Ectodermal cell (in vitro differentiated cells): ENCODE measurements around the gene LMX1A.

Experiments used
- H3K27ac ChIP-seq: 2 replicates; pipeline ENCODE4 v1.7.0; 2013; ENCODE audit warnings: mild to moderate bottlenecking, low read depth, low read length; ENCODE audit not compliant: insufficient read depth, poor library complexity, severe bottlenecking
- H3K27me3 ChIP-seq: 2 replicates; pipeline ENCODE4 v1.7.0; 2013; ENCODE audit warnings: mild to moderate bottlenecking, low read length; ENCODE audit not compliant: insufficient read depth, control insufficient read depth, poor library complexity, severe bottlenecking
- H3K36me3 ChIP-seq: one replicate; pipeline ENCODE4 v1.7.0; 2013; ENCODE audit warnings: low read length; ENCODE audit not compliant: control insufficient read depth, insufficient read depth
- H3K4me1 ChIP-seq: one replicate; pipeline ENCODE4 v1.7.0; 2013; ENCODE audit warnings: low read length; ENCODE audit not compliant: control insufficient read depth, insufficient read depth
- H3K4me3 ChIP-seq: 2 replicates; pipeline ENCODE4 v1.7.0; 2013; ENCODE audit warnings: low read depth, low read length, control low read depth; ENCODE audit not compliant: insufficient read depth
- H3K9me3 ChIP-seq: 2 replicates; pipeline ENCODE4 v1.7.0; 2013; ENCODE audit warnings: mild to moderate bottlenecking, low read length, moderate library complexity; ENCODE audit not compliant: control insufficient read depth
- WGBS, 2 experiments: methylation state at CpG; one replicate each; pipeline ENCODE4 v1.1.7; 2013; ENCODE audit warnings: missing lambda C conversion rate in 2 of 2; 5-methylcytosine and 5-hydroxymethylcytosine counted together

LMX1A gene

DNA sequence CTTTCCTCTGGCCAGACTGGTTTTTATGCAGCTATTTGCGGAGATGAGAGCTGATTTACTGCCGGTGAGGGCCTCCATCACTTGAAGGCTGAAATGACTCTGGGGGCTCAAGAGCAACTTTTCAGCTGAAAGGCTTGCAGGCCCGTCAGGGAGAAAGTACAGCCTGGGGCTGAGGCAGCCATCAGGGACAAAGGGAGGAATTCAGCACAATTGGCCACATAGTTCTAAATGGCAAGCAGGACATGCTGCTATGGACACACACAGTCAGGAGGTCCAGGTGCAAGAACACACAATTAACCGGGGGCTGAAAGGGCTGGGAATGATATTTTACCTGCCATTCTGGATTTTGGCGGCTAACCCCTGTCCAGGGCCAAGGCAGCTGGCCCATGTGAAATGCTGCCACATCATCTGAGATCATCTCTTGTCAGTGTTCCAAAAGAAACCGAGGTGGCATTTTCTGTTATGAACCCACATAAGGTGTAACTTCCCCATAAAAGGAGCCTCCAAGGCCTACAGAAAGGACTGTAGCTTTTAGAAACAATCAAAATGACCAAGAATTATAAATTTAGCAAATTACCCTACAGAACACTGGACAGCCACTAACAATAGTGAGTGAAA is 58.2 kb downstream of the LMX1A start:
- Histone ChIP-seq H3K27me3 (no peaks in the 10 kb centered on the region), H3K4me3 (no peak overlapping the region), H3K36me3 (no peaks in the 10 kb centered on the region), H3K4me1 (peaks cover 18% of the 10 kb centered on the region), H3K27ac (no peak overlapping the region), H3K9me3 (no peaks in the 10 kb centered on the region)
- WGBS, 2 experiments, result 73 to 76% methylated on average over 6 of the region's 6 CpGs

- Histone ChIP-seq H3K4me1 (peaks cover 18% of the 10 kb centered on the region), H3K4me3 (no peak overlapping the region), H3K27me3 (no peaks in the 10 kb centered on the region), H3K36me3 (no peaks in the 10 kb centered on the region), H3K27ac (no peak overlapping the region), H3K9me3 (no peaks in the 10 kb centered on the region)
- 87 to 92% methylated on average over 4 of the region's 4 CpGs for WGBS, 2 experiments
Measured at GRCh38 chr1:165296205-165296604, 60.3 kb downstream of the LMX1A start.

- H3K27ac ChIP-seq, result no peak overlapping the region
- no peaks in the 10 kb centered on the region for H3K27me3 ChIP-seq
- WGBS, 2 experiments, result 89 to 90% methylated on average over 6 of the region's 7 CpGs
- no peaks in the 10 kb centered on the region for H3K9me3 ChIP-seq
- no peaks in the 10 kb centered on the region for H3K36me3 ChIP-seq
- peaks cover 35% of the 10 kb centered on the region for H3K4me1 ChIP-seq
- no peak overlapping the region for H3K4me3 ChIP-seq
Measured at GRCh38 chr1:165290148-165290547, 66.4 kb downstream of the LMX1A start.

DNA sequence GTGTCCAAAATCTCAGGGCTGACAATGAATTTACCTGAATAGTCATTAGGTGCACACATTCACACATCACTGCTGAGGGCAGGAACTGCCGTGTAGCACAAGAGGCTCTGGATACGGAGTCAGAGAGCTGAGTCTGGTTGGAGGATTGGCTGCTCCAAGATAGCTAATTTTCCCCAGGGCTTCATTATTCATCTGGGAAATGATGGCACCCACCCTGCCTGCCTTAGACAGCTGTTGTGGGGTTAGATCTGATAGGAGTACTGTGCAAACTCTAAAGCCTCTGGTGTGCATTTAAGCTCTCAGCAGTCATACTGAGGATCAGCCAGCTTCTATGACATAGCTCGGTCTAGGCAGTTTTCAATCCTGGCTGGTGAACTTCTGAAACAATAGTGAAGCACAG is 67.0 kb downstream of the LMX1A start:
- no peak overlapping the region for H3K4me3 ChIP-seq
- no peaks in the 10 kb centered on the region for H3K27me3 ChIP-seq
- no peak overlapping the region for H3K27ac ChIP-seq
- peaks cover 41% of the 10 kb centered on the region for H3K4me1 ChIP-seq
- WGBS, 2 experiments, result 94 to 97% methylated on average over 3 of the region's 3 CpGs
- no peaks in the 10 kb centered on the region for H3K36me3 ChIP-seq
- no peaks in the 10 kb centered on the region for H3K9me3 ChIP-seq

GRCh38 chr1:165288350-165289120 is 68.0 kb downstream of the LMX1A start:
- Histone ChIP-seq H3K4me1 (peaks cover 47% of the 10 kb centered on the region), H3K36me3 (no peaks in the 10 kb centered on the region), H3K27ac (peak overlapping the region; percentile 57), H3K4me3 (no peak overlapping the region), H3K27me3 (no peaks in the 10 kb centered on the region), H3K9me3 (no peaks in the 10 kb centered on the region)
- WGBS, 2 experiments, result 62 to 64% methylated on average over 15 of the region's 15 CpGs

- H3K4me1 ChIP-seq, result peaks cover 47% of the 10 kb centered on the region
- whole genome bisulfite sequencing, 2 experiments, result 90 to 92% methylated on average over 3 to 4 of the region's 4 CpGs
- H3K27me3 ChIP-seq, result no peaks in the 10 kb centered on the region
- H3K36me3 ChIP-seq, result no peaks in the 10 kb centered on the region
- no peak overlapping the region for H3K4me3 ChIP-seq
- peak overlapping the region; percentile 57 for H3K27ac ChIP-seq
- no peaks in the 10 kb centered on the region for H3K9me3 ChIP-seq
Measured at GRCh38 chr1:165287781-165288180, 68.7 kb downstream of the LMX1A start.

- no peaks in the 10 kb centered on the region for H3K36me3 ChIP-seq
- WGBS, 2 experiments, result 60 to 79% methylated on average over 3 of the region's 3 CpGs
Measured at GRCh38 chr1:165287329-165287728, 69.2 kb downstream of the LMX1A start.

DNA sequence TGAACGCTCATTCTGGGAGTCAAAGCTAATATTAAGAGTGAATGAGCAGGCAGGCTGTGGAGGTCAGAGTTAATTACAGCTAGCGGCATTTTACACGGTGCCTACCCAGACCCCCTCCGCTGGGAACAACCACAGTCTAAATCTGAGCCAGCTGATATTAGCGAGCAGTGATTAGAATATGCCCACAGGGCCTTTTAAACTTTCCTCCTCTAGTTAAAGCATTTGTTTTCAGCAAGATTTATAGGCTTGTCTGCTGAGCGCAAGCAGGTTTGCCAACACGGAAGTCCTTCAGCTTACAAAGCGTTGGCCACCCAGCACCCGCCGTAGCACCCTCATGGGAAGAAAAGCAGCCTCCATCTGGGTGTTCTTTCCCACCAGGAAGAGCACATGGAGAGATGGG is 72.1 kb downstream of the LMX1A start:
- WGBS, 2 experiments, result 94 to 96% methylated on average over 9 to 10 of the region's 10 CpGs
- peaks cover 78% of the 10 kb centered on the region for H3K4me1 ChIP-seq
- H3K27me3 ChIP-seq, result peaks cover 3% of the 10 kb centered on the region
- H3K27ac ChIP-seq, result no peak overlapping the region
- H3K36me3 ChIP-seq, result no peaks in the 10 kb centered on the region
- H3K9me3 ChIP-seq, result no peaks in the 10 kb centered on the region
- H3K4me3 ChIP-seq, result no peak overlapping the region

More at GRCh38 chr1:165287329-165287728, 69.2 kb downstream of the LMX1A start:
- Histone ChIP-seq H3K27ac (no peak overlapping the region), H3K27me3 (peaks cover 3% of the 10 kb centered on the region), H3K4me1 (peaks cover 49% of the 10 kb centered on the region), H3K9me3 (no peaks in the 10 kb centered on the region), H3K4me3 (no peak overlapping the region)

GRCh38 chr1:165281207-165281901 is 75.2 kb downstream of the LMX1A start:
- Histone ChIP-seq H3K27me3 (peaks cover 3% of the 10 kb centered on the region), H3K27ac (no peak overlapping the region), H3K4me1 (peaks cover 80% of the 10 kb centered on the region), H3K9me3 (no peaks in the 10 kb centered on the region), H3K4me3 (no peak overlapping the region), H3K36me3 (no peaks in the 10 kb centered on the region)
- 88 to 94% methylated on average over 3 of the region's 3 CpGs for WGBS, 2 experiments

- H3K9me3 ChIP-seq, result no peaks in the 10 kb centered on the region
- H3K4me3 ChIP-seq, result no peak overlapping the region
- peak overlapping the region; percentile 81 for H3K27ac ChIP-seq
- peaks cover 80% of the 10 kb centered on the region for H3K4me1 ChIP-seq
- H3K27me3 ChIP-seq, result peaks cover 3% of the 10 kb centered on the region
- H3K36me3 ChIP-seq, result no peaks in the 10 kb centered on the region
- 3 to 6% methylated on average over 9 of the region's 9 CpGs for WGBS, 2 experiments
Measured at GRCh38 chr1:165279882-165280281, 76.6 kb downstream of the LMX1A start.
